G401.6 (cell line): ENCODE data around the gene FAF2.
"Not testable (repeated sequence)": the region's sequence is repeated elsewhere in the genome, so short reads cannot be mapped to it uniquely, and the experiment has no call there.

ENCODE experiments used
- FAIRE-seq: peaks from 2 replicates; lab custom pipeline; 2012; peaks lifted over from hg19 to GRCh38; lab: Jason Lieb, UNC

Gene FAF2, protein sequence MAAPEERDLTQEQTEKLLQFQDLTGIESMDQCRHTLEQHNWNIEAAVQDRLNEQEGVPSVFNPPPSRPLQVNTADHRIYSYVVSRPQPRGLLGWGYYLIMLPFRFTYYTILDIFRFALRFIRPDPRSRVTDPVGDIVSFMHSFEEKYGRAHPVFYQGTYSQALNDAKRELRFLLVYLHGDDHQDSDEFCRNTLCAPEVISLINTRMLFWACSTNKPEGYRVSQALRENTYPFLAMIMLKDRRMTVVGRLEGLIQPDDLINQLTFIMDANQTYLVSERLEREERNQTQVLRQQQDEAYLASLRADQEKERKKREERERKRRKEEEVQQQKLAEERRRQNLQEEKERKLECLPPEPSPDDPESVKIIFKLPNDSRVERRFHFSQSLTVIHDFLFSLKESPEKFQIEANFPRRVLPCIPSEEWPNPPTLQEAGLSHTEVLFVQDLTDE

DNA sequence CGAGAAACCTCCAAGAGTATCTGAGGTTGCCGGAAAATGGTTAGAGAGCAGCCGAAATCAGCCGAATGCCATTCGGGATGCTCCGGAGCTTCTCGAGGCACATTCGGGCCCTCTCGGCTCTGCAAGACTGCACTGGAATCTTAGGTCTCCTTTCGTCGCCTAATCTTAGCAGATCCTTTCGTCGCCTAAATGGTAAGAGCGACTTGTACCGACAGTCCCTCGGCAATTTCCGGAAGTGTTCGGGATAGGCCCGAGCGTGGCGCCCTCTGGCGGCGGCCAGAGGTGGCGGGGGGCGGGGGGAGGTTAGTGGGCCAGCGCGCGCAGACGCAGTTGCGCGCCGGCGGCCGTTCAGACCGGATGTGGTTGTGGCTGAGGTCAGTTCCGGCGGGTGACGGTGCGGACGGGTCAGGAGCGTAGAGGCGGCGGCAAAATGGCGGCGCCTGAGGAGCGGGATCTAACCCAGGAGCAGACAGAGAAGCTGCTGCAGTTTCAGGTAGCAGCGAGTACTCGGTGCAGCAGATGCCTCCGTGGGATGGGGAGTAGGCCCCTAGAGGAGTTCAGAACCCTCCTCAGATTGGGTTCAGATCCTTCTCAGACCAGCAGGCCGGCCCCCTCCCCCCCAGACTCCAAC lies at the start of gene FAF2:
TSS of gene FAF2 (plus strand) at position 408 of the 631 bp plus-strand sequence. CDS start at position 431, 23 bp downstream.
- FAIRE-seq = peak; percentile 98

DNA sequence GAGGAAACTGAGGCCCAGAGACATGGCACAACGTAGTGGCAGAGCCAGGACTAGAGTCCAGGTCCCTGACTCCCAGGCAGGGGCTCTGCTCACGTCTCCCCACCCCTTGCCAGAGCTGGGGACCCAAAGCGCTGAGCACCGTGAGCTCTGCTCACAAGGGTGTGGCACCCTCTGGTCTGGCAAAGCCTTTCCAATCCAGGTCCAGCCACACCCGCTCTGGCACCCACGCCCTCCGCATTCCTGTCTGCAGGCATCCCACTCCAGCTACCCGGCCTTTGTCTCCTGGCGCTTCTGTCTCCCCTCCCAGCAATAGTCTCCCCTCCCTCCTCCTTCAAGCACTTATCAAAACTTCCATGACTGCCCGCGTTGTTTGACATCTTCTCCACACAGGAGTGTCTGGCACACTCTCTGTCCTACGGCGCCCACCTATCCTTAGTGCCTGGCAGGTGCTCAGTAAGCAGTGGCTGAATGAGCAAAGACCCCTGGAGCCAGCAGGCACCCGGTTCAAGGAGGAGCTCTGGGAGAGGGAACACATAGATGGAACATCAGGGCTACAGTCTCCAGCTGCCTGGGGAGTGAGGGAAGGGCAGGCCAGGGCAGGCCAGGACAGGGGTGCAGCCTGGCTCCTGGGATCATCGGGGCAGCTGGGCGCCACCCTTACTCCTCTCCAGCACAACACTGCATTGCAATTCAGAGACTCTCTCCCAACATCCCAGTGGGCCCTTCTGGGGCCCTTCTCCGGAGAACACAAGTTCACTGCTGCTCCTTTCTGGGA lies 47.6 kb upstream of the FAF2 start:
- FAIRE-seq = no peak

DNA sequence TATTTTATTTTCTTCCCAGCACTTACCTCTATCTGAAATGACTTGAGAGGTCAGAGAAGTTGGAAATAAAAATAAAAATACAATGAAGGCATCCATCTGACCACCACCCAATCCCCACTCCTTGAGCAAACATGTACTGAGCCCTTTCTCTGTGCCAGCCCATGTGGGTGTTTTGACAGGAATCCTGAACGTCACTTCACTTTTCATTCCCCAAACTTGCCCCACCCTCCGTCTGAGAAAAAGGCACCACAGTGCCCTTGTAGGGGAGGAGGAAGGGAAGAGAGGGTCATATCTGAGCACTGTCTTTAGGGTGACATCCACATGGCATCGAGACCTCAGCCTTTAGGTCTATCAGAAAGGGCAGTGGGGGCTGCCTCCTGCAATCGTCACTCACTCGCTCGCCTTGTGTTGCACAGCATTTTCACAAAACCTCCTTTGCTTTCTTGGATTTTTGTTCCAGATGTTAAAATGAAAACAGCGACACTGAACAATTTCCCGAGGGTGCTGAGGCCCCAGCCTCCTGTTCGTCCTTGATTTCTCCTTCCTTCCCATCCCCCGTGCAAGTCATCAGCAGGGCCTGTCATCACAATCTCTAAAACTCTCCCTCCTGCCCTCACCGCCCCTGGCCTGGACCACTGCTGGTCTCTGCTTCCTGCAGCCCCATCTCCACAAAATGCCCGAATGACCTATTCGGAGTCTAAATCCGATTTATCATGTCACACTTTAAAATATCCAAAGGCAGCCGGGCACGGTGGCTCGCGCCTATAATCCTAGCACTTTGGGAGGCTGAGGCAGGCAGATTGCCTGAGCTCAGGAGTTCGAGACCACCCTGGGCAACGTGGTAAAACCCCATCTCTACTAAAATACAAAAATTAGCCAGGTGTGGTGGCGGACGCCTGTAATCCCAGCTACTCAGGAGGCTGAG lies 46.6 kb upstream of the FAF2 start:
- no peak for FAIRE-seq

DNA sequence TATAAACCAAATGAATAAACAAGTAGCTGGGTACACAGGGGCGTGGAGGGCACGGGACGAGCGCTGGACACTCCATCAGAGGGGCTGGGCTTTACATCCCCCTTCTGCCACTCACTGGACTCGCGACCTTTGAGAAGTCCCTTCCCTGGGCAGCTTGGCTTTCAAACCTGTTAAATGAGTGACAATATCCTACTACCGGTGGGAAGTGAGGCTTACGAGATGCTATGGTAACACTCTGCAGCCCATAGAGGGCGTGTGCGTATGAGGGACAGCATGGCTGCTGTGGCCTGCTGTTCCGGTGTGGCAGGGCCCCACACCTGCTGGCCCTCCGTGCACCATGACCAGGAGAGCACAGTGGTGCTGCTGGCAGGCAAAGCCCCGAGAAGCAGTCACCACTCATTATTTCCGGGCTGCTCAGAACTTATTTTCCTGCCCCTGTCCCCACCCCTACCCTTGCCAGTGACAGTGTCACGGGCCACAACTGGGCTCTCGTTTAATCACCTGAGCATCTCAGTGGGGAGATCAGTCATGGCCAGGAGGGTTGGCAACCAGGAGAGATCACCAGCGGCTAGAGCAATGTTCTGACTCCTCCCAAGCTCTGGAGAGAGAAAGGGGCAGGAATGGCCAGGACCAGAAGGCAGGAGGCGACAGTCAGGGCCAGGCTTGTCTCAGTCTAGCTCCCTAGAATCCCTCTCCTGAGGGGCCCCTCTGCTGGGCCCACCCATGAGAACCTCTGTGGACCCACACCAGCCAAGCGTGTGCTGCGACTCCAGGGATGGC lies 42.3 kb upstream of the FAF2 start:
- no peak for FAIRE-seq

DNA sequence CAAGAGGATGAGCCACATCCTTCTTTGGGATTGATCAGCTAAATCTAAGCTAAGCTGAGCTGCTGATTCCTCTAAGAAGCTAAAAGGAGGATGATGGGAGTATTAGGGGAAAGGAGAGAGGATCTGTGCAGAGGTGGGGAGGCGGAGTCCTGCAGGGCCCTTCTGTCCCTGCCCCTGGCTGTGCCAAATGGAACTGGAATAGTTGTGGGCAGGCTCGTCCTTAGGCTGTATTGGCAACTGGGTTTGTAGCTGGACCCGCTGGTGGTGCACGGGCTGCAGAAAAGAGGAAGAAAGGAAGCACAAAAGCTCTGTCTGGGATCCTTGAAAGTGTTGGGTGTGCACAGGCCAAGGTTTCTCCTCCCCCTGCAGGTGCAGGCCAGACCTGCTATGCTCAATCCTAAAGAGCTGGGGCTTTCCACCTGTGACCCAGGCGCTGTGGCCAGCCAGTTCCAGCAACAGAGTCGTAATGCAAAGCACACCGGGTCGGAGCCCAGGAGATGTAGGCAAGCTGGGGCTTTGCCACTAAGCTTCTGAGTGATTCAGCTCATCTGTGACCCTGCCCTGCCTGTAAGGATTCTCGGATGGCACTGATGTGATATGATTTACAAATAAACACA lies 41.6 kb upstream of the FAF2 start:
- no peak for FAIRE-seq

DNA sequence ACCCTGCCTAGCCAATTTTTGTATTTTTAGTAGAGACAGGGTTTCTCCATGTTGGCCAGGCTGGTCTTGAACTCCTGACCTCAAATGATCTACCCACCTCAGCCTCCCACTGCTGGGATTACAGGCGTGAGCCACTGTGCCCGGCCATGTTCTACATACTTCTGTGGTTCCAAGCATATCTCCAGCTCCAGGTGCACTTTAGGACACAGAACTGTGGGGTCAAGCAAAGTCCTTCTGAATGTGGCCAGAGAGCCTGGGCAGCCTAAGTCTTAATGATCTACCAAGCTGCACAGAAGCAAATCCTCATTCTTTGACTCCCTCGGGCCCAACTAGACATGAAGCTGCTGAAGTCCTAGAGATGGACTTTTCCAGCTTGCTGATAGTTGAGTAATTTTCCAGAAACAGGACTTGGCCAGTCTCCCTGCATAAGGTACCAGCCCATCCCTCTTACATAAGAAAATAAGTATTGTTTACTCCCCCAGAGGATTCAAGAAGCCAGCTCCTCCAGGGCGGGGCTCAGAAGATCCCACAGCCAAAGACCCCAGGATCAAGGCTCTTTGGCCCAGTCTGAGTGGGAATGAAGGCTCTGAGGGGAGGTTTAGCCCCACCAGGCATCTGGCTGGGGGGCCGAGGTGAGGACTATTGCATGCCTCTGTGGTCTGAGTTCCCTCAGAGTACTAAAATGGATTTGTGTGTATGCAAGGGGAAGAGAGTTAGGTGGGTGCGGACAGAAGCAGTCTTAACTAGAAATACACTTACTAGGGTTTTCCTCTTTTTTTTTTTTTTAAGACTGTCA lies 40.5 kb upstream of the FAF2 start:
- no peak for FAIRE-seq

DNA sequence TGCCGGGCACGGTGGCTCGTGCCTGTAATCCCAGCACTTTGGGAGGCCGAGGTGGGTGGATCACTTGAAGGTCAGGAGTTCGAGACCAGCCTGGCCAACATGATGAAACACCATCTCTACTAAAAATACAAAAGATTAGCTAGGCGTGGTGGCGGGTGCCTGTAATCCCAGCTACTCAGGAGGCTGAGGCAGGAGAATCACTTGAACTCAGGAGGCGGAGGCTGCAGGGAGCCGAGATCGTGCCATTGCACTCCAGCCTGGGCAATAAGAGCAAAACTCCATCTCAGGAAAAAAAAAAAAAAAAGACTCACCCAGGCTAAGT lies 40.0 kb upstream of the FAF2 start:
- FAIRE-seq = not testable (repeated sequence)

DNA sequence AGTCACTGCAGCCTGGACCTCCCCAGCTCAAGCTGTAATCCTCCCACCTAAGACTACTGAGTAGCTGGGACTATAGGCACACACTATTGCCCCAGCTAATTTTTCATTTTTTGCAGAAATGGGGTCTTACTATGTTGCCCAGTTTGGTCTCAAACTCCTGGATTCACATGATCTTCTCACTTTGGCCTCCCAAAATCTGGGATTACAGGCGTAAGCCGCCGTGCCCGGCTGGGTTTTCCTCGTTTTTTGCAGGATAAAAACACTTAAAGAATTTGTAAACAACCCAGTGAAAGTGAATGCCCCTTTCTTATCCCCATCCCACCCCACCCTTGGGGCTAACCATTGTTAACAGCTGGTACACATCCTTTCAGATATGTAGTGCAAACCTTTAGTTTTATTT lies 39.6 kb upstream of the FAF2 start:
- FAIRE-seq = no peak

DNA sequence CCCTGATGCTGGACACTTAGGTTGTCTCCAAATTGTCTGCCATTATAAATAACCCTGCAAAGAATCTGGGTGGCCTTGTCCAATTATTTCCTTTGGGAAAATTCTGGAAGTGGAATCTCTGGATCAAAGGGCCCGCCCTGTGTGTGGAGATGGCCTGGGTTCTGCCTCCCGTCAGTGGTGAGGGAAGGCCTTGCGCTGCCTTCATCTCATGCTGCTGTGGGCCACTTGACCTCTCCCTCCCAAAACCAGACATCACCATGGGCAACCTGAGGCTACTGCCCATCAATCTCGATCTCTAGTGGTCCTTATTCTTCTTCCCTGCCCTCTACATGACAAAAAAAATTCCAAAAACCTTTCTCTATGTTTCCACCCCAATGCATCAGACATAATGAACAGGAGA lies 38.4 kb upstream of the FAF2 start:
- no peak for FAIRE-seq

DNA sequence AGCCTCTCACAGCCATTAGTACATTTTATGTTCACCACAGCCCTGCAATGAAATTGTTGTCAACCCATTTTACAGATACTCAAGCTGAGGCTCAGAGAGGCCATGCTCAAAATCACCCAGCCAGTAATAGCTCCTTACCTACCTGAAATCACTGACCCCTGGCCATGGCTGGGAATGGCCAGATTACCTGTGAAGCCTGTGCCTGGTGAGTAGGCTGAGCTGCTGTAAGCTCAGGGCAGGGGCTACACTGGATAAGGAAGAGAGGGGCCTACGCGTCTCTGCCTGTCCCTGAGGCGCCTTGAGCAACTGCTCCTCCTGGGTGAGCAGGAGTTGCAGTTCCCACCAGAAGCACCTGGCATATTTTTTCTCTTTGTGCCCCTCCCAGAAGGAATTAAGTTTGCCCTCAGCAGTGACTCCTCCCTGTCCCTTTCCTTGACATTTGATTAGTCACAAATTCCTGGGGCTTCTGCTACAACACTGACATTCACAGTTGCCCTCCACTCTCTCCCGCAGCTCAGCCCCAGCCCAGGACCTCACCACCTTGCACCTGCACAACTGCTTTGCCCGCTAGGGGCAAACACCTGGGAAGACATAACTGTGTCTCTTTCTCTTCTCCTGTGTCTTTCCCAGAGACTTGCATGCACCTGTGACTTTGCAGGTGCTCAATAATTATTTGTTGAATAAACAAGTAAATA lies 37.6 kb upstream of the FAF2 start:
- FAIRE-seq = no peak

DNA sequence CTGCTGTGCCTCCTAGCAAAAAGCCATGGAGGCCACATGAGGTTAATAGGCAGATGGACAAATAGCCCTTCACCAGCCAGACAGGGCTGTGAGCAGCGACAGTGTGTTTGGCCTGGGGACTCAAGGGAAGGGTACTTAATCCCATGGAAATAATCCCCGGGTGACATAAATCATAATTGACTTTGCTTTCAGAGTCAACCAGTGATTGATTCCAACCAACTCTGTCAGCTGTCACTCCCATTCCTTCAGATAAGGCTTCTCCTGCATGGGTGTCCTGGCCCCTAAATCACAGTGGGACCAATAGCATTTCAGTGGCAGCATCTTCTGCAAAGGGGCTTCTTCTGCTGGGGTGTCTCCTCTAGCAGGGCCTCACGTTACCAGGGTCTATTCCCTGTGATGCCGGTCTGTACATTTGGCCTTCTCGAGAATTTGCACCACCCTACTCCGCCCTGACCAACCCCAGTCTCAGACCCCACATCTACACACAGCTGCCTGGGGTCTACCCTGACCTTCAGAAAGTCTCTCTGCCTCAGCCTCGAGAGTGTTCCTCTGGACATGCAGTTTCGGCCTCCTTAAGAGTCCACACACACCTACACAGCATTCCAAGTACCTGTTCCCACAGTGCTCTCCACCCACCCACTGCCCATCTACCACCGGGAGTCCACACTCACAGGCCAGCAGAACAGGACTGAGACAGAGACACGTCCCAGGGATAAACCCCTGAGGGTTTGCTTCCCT lies 35.5 kb upstream of the FAF2 start:
- FAIRE-seq = no peak

DNA sequence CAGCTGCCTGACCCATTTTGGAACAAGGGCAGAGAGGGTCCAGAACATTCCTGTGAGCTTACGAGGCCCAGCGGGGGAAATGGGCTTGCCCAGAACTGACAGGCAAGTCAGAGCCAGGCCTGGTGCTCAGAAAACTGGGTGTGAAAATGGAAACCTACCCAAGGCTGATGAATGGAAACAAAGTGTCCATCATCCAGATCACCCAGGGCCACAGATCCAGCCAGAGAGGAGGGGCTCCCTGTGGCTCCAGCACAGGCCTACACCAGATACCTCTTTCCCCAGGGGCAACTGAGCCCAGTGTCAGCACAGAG lies 35.0 kb upstream of the FAF2 start:
- no peak for FAIRE-seq

DNA sequence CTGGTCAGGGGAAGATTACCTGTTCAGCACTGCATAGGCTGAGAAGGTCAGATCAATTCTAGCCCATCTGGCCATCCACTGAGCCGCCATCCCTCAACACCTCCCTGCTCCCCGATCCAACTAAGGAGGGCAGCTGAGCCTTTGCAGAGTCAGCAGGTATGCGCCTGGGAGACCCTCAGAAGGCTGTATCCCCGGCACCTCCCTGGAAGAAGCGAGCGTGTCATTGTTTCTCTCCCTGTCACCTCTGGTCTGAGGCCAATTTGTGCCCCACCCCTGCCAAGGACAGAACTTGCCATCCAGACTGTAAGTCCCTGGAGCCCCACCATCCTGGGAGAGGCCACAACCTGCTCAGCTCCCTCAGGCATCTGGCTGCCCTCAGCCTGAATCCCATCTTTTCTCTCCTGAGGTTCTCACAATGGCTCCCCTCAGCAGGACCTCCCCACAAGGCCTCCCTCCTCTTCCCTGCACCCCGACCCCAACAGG lies 34.4 kb upstream of the FAF2 start:
- FAIRE-seq = no peak

DNA sequence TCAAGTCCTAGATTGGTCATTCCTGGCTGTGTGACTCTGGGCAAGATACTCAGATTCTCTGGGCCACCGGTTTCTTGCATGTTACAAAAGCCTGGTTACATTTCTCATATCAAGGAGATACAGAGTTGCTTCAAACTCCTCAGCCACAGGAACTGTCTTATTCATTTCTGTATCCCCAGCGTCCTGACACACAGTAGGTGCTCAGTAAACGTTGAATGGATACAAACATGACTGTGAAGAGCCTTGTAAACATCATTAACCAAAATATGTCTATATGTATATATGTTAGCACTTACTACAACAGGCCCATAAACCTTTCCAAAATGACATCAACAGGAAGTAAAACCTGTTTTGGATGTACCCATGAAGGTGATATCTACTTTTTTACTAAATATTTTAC lies 33.5 kb upstream of the FAF2 start:
- FAIRE-seq = no peak

DNA sequence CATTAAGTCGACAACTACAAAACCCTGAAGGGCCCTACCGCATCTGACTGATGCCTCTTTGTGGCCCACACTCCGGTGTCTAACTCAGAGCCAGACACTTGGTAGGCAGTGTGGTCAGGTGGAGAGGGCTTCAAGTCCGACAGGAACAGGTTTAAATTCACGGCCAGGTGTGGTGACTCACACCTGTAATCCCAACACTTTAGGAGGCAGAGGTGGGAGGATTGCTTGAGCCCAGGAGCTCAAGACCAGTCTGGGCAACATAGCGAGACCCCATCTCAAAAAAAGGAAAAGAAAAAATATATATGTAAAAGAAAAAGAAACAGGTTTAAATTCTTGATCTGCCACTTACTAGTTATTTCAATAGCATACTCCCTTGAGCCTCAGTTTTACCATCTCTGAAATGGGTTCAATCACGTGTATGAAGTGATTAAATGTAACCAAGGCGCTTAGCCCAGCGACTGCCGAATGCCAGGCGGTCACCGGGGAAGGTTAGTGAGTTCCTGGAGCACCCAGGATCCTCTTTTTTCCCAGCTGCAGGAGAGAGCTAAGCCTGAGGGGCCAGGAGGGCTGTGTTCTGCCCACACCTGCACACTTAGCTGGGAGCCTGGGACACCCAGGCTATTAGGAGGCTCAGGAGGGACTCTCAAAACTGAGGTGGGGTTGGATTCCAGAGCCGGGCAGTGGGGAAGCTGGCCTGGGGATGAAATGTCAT lies 32.8 kb upstream of the FAF2 start:
- FAIRE-seq = no peak

DNA sequence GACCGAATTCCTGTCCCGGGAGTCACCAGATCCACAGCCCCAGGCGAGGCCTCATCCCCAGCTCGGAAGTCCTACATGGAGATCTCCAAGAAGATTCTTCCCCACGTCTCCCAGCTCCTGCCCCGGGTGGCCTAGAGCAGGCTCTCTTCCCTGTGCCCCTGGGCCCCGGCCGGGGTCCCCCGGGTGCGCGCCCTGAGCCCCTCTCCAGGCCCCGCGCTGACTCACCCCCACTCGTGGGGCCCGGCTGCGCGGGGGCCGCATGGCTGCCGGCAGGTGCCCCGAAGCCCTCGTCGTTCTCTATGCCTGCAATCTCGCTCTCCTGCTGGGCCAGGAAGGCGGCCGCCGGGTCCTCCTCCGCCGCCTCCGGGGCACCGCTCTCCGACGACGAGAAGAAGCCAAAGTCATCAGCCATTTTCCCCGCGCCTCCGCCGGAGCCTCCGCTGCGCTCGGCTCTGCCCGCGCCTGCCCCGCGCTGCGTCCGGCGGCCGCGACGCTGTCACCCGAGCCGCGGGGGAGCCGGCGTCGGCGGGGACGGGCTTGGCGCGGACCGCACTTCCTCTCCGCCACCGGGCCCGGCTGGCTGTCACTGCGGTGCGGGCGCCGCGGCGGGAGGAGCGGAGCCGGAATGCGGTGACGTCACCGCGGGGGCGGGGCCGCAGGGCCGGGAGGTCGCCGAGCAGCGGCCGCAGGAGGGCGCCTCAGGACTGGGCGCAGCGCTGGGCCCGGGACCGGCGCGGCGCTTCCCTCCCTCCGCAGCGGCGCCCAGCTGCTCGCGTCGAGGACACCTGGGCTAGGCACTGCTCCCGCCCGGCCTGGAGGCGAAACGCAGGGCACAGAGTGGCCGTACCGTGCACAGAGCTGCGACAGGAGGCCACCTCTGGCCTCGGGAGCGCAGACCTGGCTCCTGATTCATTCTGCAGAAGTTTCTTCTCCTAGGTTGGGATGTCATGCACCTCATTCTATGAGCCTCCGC lies 31.9 kb upstream of the FAF2 start, which contains the start of gene CLTB:
TSS of gene CLTB (minus strand) at position 588 of the 973 bp plus-strand sequence. CDS start at position 412, 176 bp downstream.
- no peak for FAIRE-seq

DNA sequence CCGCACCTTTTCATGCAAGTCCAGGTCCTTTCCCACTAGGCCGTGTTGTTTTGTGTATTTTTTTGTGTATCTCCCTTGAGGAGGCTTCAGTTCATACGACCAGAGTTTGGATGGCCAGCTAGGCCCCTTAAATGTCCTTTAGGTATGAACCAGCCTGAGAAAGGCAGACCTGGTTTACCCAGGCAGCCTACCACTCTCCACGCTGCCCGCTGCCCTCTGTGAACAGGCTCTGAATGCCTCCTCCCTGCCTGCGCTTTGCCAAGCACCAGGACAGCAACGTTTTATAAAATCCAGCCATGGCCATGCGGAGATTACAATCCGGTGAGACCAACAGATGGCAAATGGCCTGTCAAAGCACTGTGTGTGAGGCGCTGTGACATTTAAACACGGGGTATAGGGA lies 31.2 kb upstream of the FAF2 start:
- FAIRE-seq = no peak
